GM10248 (cell line): ENCODE measurements around the gene MCC.

Source experiments
- CTCF ChIA-PET: fragments of 300-600 bp; sonication (Branson Sonifier 250); formaldehyde crosslinking; extraction: SDS; loops from one replicate; lab custom pipeline; 2021; ENCODE audit warnings: antibody characterized with exemption; lab: Yijun Ruan, JAX
- POLR2A ChIA-PET: fragments of 350-650 bp; sonication (Branson Sonifier 250); formaldehyde crosslinking; extraction: SDS; loops from one replicate; lab custom pipeline; 2020; ENCODE audit warnings: antibody characterized with exemption; lab: Yijun Ruan, JAX
- DNase-seq: peaks from one replicate; pipeline ENCODE4 v3.0.0; 2012; ENCODE audit errors: extremely low spot score
- CTCF ChIP-seq: IDR thresholded peaks from 2 replicates; pipeline ENCODE4 v1.5.1; 2012; ENCODE audit warnings: mild to moderate bottlenecking, low read depth; ENCODE audit errors: extremely low read depth, missing control alignments, control extremely low read depth

Gene MCC

GRCh38 chr5:113059232-113060040 is 428.8 kb downstream of the MCC start:
- no peak for TF ChIP-seq CTCF
- POLR2A ChIA-PET = no interaction called here
- DNase-seq = no peak
- CTCF ChIA-PET = interaction anchor here (0.8 to 1.8 kb wide), 7 partner anchors 12 to 549 kb away, joined by 3 to 6 read pairs (median 3); no protein-coding TSS in a partner anchor

GRCh38 chr5:113058706-113059226 is 429.5 kb downstream of the MCC start:
- no peak for TF ChIP-seq CTCF
- CTCF ChIA-PET = interaction anchor here (0.9 to 1.8 kb wide), 6 partner anchors 11 to 549 kb away, joined by 3 to 6 read pairs (median 4); no protein-coding TSS in a partner anchor
- POLR2A ChIA-PET = no interaction called here
- no peak for DNase-seq

GRCh38 chr5:113058269-113058668 is 430.0 kb downstream of the MCC start:
- DNase-seq = no peak
- POLR2A ChIA-PET = no interaction called here
- CTCF ChIA-PET = interaction anchor here (1.4 kb wide), 1 partner anchor 15 kb away, joined by 4 read pairs; no protein-coding TSS in a partner anchor

GRCh38 chr5:113057557-113057984 is 430.7 kb downstream of the MCC start:
- ChIA-PET POLR2A (no interaction called here), CTCF (interaction anchor here (1.6 kb wide), 1 partner anchor 15 kb away, joined by 3 read pairs; no protein-coding TSS in a partner anchor)
- TF ChIP-seq CTCF = no peak
- no peak for DNase-seq

More at GRCh38 chr5:113058269-113058668, 430.0 kb downstream of the MCC start:
- no peak for TF ChIP-seq CTCF

- TF ChIP-seq CTCF = no peak
- DNase-seq = no peak
- ChIA-PET CTCF (interaction anchor here (1.6 kb wide), 1 partner anchor 14 kb away, joined by 3 read pairs; no protein-coding TSS in a partner anchor), POLR2A (no interaction called here)
Observed at GRCh38 chr5:113056988-113057387, 431.3 kb downstream of the MCC start.

- ChIA-PET POLR2A (no interaction called here), CTCF (no interaction called here)
- no peak for TF ChIP-seq CTCF
- DNase-seq = no peak
Observed at GRCh38 chr5:113054899-113055298, 433.4 kb downstream of the MCC start.
